ENCODE results near the gene ECE1.

GRCh38 chr1:21225065-21225464, 65.2 kb downstream of the ECE1 start:
- no peak for TF ChIP-seq SUZ12 (IDR thresholded peaks at IDR 0.05)
- no peak for TF ChIP-seq LEF1 (IDR thresholded peaks at IDR 0.05; ENCODE audit: borderline replicate concordance)

Measured in HEK293T (cell line).